Stimulated activated CD8-positive, alpha-beta memory T cell treated with anti-CD3 and anti-CD28 coated beads, Interleukin-7, amount 100 ng/mL, for 48 hours (primary cell): ENCODE measurements around the gene TRIM41.
"Not testable (repeated sequence)": the region's sequence is repeated elsewhere in the genome, so short reads cannot be mapped to it uniquely, and the experiment has no call there.

Source experiments
- DNase-seq, 2 donors: peaks; one replicate each; pipeline ENCODE4 v3.0.0-alpha.2; 2020; ENCODE audit warnings: low read depth in 1 of 2; ENCODE audit errors: extremely low read depth in 1 of 2

The TRIM41 gene

DNA sequence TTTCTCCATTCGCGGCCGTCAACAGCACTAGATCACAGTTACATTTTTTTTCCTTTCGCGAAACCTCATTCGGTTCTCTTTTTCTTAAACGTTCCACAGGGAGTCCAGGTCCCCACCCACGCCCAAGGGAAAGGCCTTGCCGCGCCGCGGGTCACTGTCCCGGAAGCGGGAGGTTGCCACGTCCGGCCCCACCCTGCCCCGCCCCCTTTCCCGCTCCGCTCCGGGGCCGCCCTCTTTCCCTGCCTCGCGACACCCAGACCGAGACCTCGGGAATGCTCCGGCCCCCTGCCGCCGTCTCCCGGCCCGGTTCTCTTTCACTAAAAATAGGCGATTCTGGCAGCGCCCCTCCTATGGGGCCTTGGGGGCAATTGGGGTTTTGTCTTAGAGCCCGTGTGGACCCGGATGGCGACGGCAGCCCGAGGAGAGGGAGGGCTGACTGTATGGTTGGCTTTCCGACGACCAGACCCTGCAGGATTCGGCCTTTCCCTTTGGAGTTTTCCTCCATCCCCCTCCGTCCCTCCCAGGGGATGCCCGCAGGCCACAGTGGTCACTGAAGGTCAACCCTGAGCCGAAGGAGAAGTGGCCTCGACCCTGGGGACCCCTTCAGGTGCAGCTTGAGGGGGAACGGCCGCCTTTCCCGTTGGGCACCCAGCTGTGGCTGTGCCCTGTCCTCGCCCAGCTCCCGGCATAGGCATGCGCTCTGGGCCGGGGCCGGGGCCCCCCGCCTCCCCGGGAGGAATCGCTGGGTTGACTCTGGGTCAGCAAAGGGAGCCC is 23.4 kb downstream of the TRIM41 start:
- peak; percentile 68 to 86 for DNase-seq

DNA sequence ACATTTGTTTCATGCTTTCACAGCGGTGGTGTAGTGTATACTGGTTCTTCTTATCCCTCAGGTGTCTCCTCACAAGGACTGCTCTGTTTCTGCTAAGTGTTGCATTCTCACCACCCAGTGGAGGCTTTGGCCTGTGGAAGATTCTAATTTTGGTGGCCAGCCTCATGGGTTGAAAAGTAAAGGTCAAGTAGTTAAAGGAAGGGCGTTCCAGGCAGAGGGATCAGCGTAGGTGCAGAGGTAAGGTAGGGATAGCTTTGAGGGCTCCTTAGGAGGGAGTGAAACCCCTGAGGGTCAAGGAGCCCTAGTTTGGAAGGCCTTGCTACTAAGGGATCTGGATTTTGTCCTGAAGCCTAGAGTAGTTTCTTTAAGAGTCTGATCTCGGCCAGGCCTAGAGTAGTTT is 25.2 kb downstream of the TRIM41 start:
- no peak for DNase-seq

DNA sequence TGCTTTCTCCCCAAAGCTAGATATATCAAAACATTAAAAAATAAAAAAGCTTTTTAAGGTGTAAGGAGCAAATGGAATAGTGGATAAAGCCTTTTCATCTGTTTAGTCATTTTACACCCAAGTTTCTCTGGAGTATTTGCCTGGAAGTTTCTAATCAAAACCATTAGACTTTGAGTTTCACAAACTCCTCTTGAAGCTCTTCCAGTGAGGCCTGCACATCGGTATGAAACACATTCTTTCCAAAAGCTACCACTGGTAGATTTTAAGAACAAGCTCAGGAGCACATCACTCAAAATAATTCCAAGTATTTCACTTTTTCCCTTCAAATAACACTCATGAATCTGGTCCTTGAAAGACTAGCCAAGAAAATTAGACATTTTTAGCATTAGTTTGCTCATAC is 32.2 kb downstream of the TRIM41 start:
- no peak for DNase-seq

DNA sequence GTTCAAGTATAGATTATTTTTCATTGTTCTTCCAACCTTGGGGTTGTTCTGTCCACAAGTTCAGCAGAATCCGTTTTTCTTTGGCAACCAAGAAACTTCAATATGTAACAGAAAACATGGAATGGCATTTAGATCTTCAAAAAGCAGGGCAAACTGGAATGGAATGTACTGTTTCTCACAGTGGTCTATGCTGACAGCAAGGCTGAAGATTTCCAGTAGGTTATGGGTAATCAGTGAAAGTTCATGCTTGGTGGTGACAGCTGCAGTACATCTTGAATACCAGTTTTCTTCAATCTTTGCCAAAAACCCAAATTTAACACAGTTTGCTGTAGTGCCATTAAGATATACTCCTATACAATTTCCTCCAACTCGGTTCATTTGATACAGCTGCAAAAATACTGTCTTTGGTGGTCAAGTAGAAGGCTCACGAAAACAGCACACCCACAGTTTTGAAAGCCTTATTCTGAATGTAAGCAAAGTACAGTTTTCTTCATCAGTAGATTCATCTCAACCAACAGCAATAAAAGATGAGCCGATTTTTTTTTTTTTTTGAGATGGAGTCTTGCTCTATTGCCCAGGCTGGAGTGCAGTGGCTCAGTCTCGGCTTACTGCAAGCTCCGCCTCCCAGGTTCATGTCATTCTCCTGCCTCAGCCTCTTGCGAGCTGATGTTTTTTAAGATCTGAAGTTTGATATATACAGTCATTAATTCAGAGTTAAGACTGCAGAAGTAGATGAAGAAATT is 32.9 kb downstream of the TRIM41 start:
- no peak for DNase-seq

DNA sequence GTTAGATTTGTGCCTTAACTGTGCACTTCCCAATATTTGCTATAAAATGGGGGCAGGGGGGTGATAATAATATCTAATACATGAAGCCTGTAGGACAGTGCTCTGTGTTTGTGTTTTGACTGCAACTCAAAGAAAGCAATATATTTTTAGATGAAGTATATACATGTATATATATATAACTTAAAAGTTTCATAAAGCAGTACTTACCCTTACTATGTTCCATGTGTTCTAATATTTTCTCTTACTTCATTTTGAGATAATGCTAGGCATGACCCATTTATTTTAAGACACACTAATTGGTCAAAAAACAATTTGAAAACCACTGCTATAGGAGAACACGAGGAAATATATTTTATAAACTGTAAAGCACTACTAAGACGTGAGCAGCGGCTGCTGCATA is 35.5 kb downstream of the TRIM41 start:
- no peak for DNase-seq

DNA sequence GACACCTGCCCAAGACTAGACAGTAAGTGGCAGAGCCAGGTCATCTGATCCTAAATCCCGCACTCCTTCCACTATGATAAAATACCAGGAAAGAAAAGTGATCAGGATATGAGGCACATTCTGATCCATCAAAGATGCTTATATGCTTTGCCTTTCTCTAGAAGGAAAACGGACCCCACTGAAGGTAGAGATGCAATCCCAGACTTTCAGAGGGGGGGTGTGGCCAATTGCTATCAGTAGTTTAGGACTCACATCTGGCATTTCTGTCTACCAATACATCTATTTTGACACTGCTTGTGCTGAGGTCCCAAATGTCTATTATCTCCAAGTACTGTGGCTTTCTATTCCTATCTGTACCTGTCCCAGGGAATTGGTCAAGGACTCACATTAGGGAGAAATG is 36.2 kb downstream of the TRIM41 start:
- no peak for DNase-seq

DNA sequence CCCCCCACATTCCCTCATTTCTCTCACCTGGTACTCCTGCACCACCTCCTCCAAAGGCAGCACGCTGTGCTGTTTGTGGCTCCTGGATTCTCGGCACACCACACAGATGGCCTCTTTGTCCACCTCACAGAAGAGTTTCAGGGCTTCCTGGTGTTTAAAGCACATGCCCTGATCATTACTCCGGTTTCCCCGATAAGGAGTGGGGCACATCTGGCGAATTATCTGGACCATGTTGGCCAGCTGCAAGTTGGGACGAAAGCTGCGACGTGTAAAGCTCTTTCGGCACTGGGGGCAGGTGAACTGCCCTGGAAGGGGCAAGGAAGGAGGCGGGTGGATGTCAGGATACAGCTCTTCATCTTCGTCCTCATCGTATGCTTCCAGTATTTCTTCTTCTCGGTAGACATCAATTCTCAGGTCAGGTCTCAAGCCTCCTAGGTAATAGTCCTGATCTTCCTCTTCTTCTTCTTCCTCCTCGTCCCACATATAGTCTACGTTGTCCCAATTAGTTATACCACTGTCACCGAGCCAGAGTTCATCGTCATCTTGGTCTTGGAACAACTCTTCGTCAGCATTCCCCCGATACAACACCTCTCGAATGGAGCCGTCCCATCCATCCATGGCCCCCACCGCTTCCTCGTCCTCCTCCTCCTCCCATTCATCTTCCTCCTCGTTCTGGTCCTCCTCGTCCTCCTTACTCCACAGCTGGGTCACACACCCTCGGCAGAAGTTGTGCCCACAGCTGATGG is 37.1 kb downstream of the TRIM41 start:
- DNase-seq: no peak

DNA sequence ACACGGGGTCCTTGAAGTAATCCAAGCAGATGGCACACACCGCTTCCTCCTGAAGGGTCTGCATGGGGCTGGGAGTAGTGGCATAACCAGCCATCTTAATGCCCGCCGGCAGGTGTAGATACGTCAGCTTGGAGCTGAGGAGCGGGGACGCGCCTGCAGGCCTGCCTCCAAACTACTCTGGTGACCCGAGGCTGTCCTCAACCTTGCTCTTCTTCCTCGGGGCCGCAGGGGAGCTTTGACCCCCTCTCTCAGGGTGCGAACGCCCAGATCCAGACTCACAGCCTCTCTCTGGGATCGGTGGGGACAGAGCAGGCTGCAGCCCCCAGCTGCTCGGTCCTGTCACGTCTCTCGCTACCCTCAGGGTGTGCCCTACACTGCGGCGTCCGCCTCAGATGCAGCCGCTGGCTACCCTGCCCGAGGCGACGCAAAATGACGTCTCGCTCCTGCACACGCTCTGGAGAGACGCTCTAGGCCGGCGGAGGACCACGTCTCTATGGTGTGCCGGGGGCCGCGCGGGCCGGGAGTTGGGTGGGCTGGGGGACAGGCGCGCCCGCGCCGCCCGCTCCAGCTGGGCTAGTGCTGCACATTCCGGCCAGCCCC is 37.7 kb downstream of the TRIM41 start, which contains the start of gene TRIM52:
TSS of gene TRIM52 (minus strand) at position 424 of the 600 bp plus-strand sequence. CDS start at position 94, 330 bp downstream.
- peak; percentile 81 to 86 for DNase-seq

DNA sequence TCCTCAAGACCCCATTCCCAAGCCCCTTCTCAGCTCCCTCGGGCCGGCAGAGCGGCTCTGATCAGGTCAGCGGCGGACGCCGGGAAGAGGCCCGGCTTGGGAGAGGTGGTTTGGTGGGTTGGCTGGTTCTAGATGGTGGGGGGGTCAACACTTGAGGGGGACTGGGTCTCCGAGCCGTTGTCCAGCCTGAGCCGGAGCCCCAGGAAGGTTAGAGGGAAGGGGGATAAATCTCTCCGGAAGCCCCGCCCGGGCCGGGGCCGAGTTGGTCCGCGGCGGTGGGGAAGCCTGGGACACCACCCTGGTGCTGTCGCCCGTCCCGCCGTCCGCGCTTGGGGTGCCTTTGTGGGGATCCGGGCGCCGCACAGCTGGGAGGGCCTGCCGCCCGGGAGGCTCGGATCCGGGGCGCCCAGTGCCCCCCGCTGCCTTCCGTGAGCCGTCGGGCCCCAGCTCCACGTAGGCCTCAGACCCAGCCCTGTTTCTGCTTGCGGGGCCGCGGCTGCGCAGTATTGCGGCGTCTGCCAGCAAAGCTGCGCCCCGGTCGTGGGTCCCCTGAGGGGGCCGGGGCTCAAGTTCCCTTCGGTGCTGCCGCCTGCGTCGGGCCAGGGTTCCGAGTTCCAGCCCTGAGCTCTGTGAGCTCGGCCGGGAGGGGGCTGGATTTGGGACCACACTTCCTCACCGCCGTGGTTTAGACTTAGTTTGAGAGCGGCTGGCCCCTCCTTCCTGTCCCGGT is 38.4 kb downstream of the TRIM41 start:
- peak; percentile 61 for DNase-seq

DNA sequence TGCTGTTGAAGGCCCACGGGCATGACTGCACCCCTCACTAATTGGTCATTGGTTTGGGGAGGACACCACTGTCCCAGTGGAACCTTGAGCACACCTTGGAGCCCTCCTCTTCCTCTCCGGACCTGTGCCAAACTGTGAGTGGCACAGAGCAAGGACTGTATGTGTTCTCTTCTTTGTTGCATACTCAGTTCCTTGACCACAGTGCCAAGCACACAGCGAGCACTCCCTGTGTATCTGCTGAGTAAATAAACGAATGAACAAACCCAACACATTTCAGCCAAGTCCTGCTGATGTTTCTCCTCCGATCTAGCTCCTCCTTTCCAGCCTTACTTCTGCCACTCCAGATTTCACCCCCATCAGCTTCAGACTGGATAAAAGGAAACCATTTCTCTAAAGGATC is 40.6 kb downstream of the TRIM41 start:
- DNase-seq: no peak

DNA sequence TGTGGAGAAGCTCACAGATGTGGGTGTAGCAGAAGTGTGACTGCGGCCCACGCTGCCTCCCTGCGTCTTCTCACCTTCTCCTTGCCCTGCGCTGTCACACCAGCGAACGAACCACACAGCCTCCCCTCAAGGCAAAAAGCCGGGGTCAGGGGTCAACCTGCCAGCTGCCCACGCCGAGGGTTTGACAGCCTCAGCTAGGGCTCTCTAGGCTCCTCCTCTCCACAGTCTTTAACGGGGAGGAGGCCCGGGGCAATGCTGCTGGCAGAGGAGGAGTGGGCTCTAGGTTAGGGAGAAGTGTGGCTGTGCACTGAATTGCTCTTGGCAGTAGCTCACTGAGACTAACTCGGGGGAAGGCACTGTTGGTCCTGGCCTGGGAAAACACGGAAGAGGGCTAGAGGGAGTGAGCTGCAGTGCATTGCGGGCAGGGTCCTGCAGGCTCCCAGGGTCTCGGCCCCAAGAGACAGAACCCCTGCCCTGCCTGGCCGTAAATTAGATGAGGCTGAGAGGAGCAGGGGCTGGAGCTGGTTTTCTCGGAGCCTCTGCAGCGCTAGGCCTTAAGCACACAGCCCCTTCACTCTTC is 42.1 kb downstream of the TRIM41 start:
- DNase-seq: no peak

DNA sequence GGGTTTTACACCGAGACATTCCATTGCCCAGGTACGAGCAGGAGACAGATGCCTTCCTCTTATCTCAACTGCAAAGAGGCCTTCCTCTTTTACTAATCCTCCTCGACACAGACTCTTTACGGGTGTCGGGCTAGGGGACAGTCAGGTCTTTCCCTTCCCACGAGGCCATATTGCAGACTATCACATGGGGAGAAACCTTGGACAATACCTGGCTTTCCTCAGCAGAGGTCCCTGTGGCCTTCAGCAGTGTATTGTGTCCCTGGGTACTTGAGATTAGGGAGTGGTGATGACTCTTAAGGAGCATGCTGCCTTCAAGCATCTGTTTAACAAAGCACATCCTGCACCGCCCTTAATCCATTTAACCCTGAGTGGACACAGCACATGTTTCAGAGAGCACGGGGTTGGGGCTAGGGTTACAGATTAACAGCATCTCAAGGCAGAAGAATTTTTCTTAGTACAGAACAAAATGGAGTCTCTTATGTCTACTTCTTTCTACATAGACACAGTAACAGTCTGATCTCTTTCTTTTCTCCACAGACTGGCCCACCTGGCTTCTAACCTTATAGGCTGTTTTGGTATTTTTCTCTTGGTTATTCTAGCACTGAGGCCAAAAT is 44.3 kb downstream of the TRIM41 start:
- not testable (repeated sequence) for DNase-seq

DNA sequence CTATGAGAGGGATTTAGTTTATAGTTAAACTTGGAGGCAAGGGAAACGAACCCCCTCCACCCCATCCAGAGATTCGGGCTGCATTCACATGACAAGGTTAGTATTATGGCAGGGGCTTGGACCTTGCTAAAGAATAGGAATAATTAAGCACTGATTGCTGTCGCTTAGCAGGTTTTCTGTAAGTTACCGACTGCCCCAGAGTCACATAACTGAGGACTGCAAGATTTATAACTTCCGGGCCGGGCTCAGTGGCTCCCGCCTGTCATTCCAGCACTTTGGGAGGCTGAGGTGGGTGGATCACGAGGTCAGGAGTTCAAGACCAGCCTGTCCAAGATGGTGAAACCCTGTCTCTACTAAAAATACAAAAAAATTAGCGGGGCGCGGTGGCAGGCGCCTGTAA is 44.8 kb downstream of the TRIM41 start:
- not testable (repeated sequence) for DNase-seq

DNA sequence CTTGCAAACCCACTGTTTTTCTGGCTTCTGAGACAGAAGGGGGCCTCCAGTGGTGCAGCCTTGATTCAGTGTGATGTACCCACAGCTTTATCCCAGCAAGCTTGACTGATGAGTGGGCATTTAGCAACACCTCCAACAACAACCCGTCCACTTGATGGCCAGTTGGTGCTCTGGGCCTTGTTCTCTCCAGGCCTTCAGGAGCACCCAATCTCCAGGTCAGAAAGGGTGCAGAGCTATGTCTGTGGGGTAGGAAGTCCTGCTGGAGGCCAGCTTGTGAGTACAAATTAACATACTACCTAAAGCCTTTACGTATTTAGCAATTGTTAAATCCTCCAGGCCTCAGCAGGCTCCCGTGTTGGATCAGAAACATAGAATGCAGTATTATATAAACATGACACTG is 48.0 kb downstream of the TRIM41 start:
- no peak for DNase-seq

DNA sequence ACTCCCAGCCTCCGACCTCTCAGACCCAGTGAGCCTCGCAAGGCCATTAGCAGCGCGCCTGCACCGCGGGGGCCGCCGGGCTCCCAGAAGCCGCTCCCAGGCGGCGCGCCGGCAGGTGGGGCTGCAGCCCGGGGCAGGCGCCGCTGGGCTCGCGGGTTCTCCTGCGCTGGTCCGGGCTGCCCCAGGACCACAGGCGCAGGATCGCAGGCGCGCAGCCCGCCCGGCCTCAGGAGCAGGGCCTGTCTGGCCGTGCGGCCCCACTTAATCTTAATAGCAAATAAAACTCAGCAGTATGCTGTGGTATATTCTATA is 50.3 kb downstream of the TRIM41 start:
- DNase-seq: not testable (repeated sequence)

DNA sequence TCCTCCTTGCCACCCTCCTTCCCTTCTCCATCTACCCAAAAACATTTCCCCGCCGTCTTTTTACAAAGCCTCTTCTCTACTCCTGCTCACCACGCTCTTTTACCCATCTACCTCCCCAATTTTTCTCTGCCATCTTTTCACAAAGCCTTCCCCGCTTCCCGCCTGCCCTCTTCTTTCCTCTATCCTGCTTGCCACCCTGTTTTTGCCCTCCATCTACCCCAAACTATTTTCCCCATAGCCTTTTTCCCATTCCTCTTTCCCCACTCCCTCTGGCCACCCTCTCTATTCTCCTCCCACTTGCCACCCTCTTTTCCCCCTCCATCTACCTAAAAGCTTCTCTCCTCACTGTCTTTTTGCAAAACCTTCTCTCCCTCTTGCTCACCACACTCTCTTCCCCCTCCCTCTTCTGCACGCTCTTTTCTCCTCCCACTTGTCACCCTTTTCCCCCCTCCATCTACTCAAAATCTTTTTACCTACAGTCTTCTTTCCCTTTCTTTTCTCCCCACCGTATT is 57.2 kb downstream of the TRIM41 start:
- DNase-seq: no peak

DNA sequence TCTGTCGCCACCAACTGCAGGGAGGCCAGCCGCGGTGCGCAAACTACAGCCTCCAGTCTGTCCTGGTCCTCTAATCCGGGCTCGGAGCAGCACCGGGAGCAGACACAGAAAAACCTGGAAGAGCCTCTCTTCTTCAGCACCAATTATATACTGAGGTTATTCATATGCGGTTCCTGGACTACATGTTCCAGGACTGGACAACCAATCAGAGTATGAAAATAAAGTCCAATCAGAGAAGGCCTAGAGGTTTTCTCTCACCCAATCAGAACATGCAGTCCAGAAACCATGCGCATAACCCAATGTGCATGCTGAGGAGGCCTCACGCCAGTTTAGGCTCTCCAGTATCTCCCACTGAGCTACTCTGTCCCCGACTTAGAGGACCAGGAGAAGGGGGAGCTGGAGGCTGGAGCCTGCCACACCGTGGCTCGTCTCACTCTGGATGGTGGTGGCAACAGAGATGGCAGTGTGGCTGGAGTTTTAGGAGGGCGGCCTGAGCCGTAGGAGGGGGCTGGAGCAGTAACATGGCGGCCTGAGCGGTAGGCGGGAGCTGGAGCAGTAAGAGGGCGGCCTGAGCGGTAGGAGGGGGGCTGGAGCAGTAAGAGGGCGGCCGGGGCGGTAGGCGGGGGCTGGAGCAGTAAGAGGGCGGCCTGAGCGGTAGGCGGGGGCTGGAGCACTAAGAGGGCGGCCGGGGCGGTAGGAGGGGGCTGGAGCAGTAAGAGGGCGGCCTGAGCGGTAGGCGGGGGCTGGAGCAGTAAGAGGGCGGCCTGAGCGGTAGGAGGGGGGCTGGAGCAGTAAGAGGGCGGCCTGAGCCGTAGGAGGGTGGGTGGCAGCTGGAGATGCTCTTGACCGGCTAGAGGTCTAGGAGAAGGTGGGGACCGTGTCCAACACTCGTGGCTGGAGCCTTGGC is 58.2 kb downstream of the TRIM41 start:
- DNase-seq: no peak

DNA sequence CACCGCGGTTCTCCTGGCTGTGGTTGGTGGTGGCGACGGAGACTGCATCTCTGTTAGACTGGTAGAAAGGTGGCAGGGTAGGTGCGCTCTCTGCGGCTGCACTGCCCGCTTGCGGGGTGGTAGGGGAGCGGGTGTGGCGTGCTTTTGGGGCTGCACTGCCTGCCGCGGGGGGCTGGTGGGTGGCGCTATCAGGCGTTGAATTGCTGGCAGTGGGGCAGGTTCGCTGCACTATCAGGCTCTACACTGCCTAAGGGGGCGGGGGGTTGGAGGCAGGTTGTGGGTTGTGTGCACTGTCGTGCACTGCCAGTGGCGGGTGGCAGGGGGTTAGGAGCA is 58.9 kb downstream of the TRIM41 start:
- no peak for DNase-seq

DNA sequence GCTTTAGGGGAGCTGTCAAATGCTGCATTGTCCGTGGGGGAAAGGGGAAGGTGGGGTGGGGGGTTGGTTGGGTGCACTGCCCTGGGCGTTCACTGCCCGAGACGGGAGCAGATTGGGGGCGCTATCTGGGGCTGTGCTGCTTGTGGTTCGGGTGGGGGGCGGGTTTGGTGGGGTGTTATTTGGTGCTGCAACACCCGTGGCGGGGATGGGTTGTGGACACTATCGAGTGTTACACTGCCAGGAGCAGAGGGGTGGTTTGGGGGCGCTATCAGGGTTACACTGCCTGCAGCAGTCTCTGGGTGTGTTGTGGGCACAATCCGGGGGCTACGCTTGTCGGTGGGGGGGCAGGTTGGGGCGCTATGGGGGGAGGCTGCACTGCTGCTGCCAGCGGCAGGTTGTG is 59.3 kb downstream of the TRIM41 start:
- not testable (repeated sequence) for DNase-seq
